GM21360 (cell line): ENCODE measurements around the gene FRMPD2.
"Not testable (repeated sequence)": the region's sequence is repeated elsewhere in the genome, so short reads cannot be mapped to it uniquely, and the experiment has no call there.

Experiments
- ATAC-seq: cut with Tn5 transposase; IDR thresholded peaks from one replicate; pipeline ENCODE4 v1.9.1; 2021; ENCODE audit warnings: mild to moderate bottlenecking, moderate library complexity; ENCODE audit not compliant: unreplicated experiment

FRMPD2 gene

DNA sequence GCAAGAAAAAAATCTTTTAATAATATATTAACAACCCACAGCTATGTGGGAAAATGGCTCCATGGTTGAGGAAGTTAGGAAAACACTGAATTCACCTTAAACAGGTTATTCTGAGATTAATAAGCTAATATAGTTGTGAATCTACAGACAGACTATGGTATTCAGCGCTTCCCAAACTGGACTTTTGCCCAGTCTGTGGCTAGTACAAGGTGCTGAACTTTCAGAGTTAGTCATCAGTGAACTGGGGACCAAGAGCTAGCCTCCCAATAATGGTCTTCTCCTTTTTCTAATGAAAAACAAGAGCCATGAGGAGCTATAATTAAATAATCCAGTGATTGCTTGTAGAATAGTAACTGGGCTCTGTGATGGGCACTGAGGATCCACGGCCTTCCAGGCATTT is 65.3 kb downstream of the FRMPD2 start:
- ATAC-seq, result no peak

- no peak for ATAC-seq
Observed at GRCh38 chr10:48207853-48208252, 66.6 kb downstream of the FRMPD2 start.

GRCh38 chr10:48206482-48207250 is 67.8 kb downstream of the FRMPD2 start:
- ATAC-seq, result no peak

DNA sequence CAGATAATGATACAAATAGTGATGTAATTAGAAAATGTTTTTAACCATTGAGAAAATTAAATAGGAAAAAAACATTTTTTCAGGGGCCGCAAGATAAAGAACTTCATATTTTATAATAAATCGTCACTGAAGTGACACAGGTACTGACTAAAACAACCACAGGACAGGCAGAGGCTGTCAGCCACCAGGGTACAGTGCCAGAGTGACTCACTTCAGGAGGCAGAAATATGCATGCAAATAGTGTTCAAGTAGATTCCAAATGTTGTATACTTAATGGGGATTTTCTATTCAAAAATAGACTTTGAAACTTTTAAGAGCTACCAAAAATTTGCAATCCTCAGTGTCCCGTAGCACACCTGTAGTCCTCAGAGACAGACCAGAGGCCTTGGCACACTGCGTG is 68.6 kb downstream of the FRMPD2 start:
- ATAC-seq, result peak; percentile 80

- no peak for ATAC-seq
Observed at GRCh38 chr10:48199580-48200377, 74.7 kb downstream of the FRMPD2 start.

DNA sequence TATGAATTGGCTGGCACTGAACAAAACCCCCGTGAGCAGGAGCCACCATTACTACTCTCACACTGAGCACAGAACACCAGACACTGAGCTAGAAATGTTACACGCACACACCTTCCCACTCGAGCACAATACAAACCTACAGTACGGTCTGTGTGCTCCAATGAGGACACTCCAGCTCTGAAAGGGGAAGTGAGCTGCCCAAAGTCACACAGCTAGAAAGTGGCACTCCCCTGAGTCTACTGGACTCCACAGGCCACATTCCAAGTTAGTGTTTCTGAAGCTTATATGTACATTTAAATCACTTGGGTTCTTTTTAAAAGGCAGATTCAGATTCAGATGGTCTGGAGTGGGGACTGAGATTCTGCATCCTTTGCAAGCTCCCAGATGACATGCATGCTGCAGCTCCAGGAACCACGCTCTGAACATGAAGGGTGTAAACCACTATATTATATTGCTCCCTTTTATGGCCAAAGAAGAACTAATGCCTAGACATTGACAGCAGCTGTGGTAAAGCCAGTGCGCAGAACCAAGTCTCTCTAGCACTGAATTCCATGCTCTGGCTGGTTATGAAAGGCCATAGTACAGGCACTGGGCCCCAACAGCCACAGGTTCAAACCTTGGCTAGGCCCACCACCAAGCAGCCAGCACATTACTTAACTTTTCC is 77.1 kb downstream of the FRMPD2 start:
- ATAC-seq, result no peak

DNA sequence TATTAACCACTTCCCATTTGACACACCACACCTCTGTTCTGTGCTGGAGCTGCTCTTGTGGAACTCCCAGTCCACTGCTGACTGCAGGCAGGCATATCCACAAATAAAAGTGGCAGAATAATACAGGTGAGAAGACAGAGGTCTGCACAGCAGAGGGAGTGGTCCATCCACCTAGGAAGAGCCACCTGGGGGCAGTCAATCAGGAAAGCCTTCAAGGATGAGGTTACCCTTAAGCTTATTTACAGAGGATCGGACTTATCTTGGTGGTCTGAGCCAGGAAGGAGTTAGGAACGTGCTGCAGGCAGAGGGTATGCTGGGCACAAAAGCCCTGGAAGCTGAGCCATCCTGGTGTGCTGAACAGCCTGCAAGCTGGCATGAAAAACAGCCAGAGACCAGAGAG is 78.7 kb downstream of the FRMPD2 start:
- no peak for ATAC-seq

- ATAC-seq, result no peak
Observed at GRCh38 chr10:48194830-48195229, 79.7 kb downstream of the FRMPD2 start.

DNA sequence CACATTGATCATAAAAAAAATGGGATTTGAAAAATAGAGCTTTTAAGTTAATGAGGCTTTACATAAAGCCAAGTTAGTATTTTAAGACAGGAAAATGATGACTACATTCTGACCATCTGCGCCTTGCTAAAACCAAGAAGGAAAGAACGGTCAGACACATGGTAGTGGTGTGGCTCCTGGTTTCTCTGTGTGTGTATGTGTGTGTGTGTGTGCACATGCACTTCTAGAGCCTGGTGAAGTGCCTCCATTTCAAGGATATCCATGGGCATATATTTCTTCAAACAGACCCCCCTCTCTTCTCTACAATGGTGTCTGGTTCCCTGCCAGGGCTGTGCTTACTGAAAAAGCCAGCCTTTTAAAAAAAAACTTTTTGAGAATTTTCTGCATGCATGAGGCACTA is 80.9 kb downstream of the FRMPD2 start:
- ATAC-seq, result no peak

- ATAC-seq, result no peak
Observed at GRCh38 chr10:48192881-48193450, 81.5 kb downstream of the FRMPD2 start.

GRCh38 chr10:48187713-48188485 is 86.6 kb downstream of the FRMPD2 start:
- ATAC-seq, result no peak

GRCh38 chr10:48187126-48187525 is 87.4 kb downstream of the FRMPD2 start:
- no peak for ATAC-seq

DNA sequence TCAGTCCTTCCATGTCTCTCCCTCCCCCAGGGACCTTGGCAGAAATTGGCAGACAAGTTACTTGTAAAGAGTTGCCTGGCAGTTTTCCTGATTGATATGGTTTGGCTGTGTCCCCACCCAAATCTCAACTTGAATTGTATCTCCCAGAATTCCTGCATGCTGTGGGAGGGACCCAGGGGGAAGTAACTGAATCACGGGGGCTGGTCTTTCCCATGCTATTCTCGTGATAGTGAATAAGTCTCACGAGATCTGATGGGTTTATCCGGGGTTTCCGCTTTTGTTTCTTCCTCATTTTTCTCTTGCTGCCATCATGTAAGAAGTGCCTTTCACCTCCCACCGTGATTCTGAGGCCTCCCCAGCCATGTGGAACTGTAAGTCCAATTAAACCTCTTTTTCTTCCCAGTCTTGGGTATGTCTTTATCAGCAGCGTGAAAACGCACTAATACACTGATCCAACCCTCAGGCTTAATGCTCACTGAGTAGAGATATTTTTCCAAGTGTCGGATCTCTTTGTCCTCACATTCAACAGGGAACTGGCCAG is 88.2 kb downstream of the FRMPD2 start:
- not testable (repeated sequence) for ATAC-seq

- no peak for ATAC-seq
Observed at GRCh38 chr10:48184224-48184623, 90.3 kb downstream of the FRMPD2 start.

GRCh38 chr10:48172715-48173114 is 101.8 kb downstream of the FRMPD2 start:
- ATAC-seq, result not testable (repeated sequence)

- ATAC-seq, result not testable (repeated sequence)
Observed at GRCh38 chr10:48160670-48161069, 113.8 kb downstream of the FRMPD2 start.

DNA sequence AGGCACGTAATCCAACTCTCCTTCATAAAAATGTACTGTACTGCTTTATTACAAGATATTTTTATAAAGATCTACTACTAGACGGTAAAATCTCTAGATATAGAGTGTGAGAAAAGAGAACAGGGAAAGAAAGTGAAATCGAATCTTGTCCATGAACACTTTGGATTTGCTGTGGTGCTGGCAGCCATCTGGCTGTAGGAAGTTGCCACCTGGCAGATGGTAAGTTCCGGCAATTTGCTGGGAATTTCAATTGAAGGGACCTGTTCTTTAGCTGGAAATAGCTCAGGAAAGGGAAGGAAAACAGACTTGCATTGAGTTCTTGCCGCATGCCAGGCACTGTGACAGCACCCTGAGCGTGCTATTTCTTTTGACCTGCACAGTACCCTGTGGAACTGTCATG is 114.3 kb downstream of the FRMPD2 start:
- not testable (repeated sequence) for ATAC-seq

GRCh38 chr10:48154211-48155140 is 120.0 kb downstream of the FRMPD2 start:
- ATAC-seq, result not testable (repeated sequence)

DNA sequence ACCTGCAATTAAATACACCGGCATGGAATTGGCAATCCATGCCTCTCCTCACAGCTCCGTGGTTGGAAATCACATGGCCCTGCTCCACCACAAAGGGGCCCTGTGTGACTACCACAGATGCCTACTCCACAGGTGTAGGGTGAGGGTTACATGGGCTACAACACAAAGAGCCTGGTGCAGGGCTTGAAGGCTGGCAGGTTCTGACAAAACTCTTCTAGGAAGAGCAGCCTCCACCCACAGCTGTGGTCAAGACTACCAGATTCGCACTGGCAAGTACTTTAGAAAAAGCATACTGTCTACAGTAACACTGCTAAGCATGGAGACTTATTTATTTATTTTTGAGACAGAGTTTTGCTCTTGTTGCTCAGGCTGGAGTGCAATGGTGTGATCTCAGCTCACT is 126.9 kb downstream of the FRMPD2 start:
- ATAC-seq, result not testable (repeated sequence)
